SK-N-DZ (cell line): ENCODE results near the gene VIL1.

ENCODE experiments used
- DNase-seq: peaks from one replicate; pipeline ENCODE4 v3.0.0-alpha.2; 2015; ENCODE audit warnings: low spot score
- small RNA-seq, 2 experiments: library from RNA; depleted of rRNA; stranded (forward); fragments of <200 nt; gene quantifications; one replicate each; pipeline ENCODE3, GENCODE V24; 2014

The VIL1 gene

DNA sequence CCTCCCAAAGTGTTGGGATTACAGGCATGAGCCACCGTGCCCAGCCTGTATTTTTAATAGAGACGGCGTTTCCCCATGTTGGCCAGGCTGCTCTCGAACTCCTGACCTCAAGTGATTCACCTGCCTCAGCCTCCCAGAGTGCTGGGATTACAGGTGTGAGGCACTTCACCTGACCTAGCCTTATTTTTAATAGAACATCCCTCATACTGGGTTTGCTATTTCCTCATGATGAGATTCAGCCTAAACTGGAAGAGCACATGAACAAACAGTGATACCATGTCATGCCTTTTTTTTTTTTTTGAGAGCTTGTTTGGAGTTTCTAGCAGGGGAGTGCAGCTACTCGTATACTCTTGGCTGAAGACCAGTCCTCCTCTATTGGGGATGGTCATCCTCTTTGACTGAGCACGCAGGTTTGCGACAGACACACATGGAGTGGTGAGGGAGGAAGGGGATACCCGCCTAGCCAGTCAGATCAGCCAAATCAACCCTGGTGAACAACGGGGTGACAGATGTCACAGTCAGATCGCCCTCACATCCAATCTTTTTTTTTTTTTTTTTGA lies 81.7 kb downstream of the VIL1 start:
- DNase-seq: no peak

DNA sequence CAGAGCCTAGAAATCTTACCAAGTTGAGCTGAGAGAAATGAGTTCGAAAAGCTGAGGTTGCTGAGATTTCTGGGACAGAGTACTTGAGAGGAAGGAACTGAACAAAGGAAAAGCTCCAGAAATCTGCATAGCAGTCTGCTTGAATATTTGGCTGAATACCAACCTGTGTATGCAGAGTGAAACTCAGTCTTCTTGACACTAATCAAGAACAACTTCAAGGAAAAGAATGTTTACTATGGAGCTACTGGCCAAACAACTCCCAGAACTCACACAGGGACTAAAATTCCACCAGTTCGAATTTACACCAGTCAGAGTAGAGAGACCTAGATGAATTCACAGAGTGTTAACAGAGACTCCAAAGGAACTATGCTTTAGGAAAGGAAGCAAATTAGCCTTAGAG lies 82.7 kb downstream of the VIL1 start:
- DNase-seq: no peak

Small RNAs within 50 kb of the gene (small RNA-seq; reads per million reads assigned to genes)
- 10.9 to 177 reads per million in 2 experiments for gene MIR26B
